Endothelial cell of umbilical vein (primary cell): ENCODE data around the gene DGUOK.

Source experiments
- CTCF ChIP-seq, 2 donors: IDR thresholded peaks; 1 replicate in 1 of 2; 2 replicates in 1 of 2; pipeline ENCODE4 v1.5.1; 2011; ENCODE audit warnings: low read length in 2 of 2, mild to moderate bottlenecking in 2 of 2, moderate library complexity in 2 of 2, control low read depth in 1 of 2, inconsistent platforms in 1 of 2, low read depth in 1 of 2; ENCODE audit not compliant: insufficient read depth in 1 of 2; ENCODE audit errors: extremely low read depth in 1 of 2
- EZH2 ChIP-seq: IDR thresholded peaks from 2 replicates; pipeline ENCODE4 v1.6.1; 2012; ENCODE audit warnings: borderline replicate concordance, low read depth, mild to moderate bottlenecking, moderate library complexity, low read length, inconsistent platforms; ENCODE audit not compliant: severe bottlenecking
- FOS ChIP-seq: IDR thresholded peaks from 2 replicates; pipeline ENCODE4 v1.6.1; 2011; ENCODE audit warnings: mild to moderate bottlenecking, low read length, moderate library complexity, borderline replicate concordance; ENCODE audit not compliant: insufficient read depth
- GATA2 ChIP-seq: IDR thresholded peaks from 2 replicates; pipeline ENCODE4 v1.7.0; 2011; ENCODE audit warnings: low read depth, mild to moderate bottlenecking, moderate library complexity, mixed read lengths, low read length; ENCODE audit not compliant: insufficient read length, insufficient read depth
- JUN ChIP-seq: IDR thresholded peaks from 2 replicates; pipeline ENCODE4 v1.6.1; 2011; ENCODE audit warnings: borderline replicate concordance, low read depth; ENCODE audit not compliant: insufficient read length, insufficient read depth
- MAX ChIP-seq: IDR thresholded peaks from 2 replicates; pipeline ENCODE4 v1.6.1; 2011; ENCODE audit not compliant: insufficient read depth, insufficient read length
- MYC ChIP-seq: IDR thresholded peaks from one replicate; pipeline ENCODE4 v1.6.1; 2011; ENCODE audit warnings: mild to moderate bottlenecking, low read depth, low read length
- POLR2A ChIP-seq: IDR thresholded peaks from 2 replicates; pipeline ENCODE4 v1.6.1; 2012; ENCODE audit warnings: low read depth, mild to moderate bottlenecking, control low read depth, low read length
- POLR2AphosphoS5 ChIP-seq: IDR thresholded peaks from 2 replicates; pipeline ENCODE4 v1.6.1; 2012; ENCODE audit warnings: low read depth, mild to moderate bottlenecking, control low read depth, low read length, moderate library complexity; ENCODE audit not compliant: insufficient read depth

GRCh38 chr2:73894475-73894850 lies 32.2 kb upstream of the DGUOK start:
- TF ChIP-seq CTCF (IDR thresholded peaks at IDR 0.05; ENCODE audit: extremely low read depth in 1 of 2, insufficient read depth in 1 of 2, low read depth in 1 of 2, low read length in 2 of 2) (no peak), POLR2A (no peak), POLR2AphosphoS5 (no peak), EZH2 (no peak), MAX (no peak), GATA2 (no peak), MYC (no peak), JUN (no peak), FOS (no peak)
